HG03108 (cell line): Measurements from ENCODE around the gene LRMDA.

Experiments used
- ATAC-seq: cut with Tn5 transposase; IDR thresholded peaks from one replicate; pipeline ENCODE4 v1.9.1; 2021; ENCODE audit warnings: moderate library complexity; ENCODE audit not compliant: unreplicated experiment

The LRMDA gene

DNA sequence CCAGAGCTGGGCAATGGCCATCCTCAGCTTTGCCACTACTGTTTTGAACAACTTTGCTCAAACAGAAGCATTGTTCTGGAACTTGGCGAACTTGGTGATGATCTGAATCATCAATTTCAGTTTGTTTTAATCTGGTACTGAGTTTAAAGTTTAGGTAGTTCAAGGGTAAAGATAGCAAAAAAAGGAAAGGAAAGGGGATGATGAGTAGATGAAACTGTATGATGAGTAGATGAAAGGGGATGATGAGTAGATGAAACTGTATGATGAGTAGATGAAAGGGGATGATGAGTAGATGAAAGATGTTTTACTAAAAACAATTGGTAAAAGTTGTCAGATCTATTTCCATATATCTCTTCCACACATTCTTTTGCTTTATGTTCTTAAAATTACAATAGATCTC, 737.0 kb downstream of the LRMDA start:
- ATAC-seq, result no peak

GRCh38 chr10:76169246-76169645, 737.8 kb downstream of the LRMDA start:
- no peak for ATAC-seq

GRCh38 chr10:76172020-76172419, 740.6 kb downstream of the LRMDA start:
- ATAC-seq, result no peak

DNA sequence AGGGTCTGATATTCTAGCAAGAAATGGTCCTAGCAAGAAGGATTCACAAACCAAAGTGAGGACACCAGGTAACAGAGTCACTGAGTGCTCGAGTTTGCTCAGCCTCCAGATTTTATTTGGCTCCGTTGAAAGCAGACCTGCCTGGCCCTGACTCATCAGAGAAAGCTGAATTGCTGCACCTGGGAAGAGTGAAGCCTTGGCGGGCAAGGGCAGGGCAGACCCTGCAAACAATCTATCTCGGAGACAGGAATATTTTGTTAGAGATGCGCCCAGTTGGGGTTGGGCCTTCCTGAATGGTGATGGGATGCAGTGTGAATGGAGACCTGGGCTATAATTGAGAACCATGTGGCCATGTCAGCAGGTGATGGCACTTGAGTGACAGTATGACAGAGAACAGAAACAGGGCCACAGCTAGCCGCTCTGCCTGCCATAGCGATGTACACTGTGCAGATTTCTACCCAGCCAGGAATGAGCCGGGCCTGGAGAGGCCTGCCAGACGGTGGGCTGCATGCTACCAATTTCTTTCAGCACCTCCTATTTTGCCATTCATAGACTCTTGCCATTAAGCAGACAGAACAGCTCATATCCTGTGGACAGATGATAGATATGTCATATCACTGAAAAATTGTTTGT, 744.2 kb downstream of the LRMDA start:
- ATAC-seq, result no peak

- no peak for ATAC-seq
Observed at GRCh38 chr10:76176166-76176550, 744.7 kb downstream of the LRMDA start.

DNA sequence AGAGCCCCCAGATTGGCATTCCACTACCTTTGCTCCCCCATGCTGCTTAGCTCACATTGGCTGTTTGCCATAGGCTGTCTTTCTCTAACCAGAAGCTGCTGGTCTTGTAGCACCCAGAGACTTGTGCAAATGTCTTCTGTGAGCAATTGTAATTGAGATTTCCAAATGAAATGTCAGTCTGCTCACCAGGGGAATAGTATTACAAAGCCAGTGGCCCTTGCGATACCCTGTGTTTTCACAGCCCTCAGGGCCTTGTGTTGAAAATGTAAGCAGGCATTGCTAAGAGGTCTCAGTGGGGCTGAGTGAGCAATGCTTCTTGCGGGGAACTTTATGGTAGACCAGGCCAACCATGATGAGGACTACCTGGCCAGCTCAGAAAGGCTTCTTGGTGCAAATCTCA, 746.5 kb downstream of the LRMDA start:
- no peak for ATAC-seq

DNA sequence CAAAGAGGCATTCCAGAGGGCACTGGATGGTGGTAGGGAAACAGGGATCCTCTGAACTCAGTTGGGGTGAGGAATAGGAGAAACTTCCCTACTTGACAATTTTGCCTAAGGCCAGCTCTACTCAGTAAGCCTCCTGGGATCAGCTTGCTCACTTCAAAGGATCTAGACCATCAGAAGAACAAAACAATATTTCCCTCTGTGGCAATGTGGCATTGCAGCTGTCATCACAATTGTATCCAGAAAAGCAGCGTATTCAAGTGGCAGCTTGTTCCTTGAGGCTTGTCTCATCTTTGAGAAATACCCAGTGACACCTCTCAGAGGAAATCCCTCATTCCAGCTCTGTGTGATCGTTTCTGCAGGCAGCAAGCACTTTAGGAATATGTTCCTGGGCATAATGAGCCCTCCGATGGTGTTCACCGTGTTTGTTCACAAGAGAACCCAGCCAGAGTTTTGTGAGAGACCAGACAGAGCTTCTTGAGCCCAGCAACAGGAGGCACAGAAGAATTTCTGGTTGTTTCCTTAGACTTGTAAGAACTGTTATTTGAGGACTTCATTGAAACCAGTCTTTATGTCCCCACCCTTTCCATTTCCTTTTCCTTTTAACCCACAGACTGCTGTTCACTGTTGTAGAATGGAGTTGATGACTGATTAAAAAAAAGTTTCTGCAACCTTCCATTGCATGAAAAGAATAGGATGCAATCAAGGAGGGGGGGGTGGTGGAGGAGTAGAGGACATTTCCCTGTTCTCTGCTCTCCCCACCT, 747.3 kb downstream of the LRMDA start:
- ATAC-seq, result no peak

DNA sequence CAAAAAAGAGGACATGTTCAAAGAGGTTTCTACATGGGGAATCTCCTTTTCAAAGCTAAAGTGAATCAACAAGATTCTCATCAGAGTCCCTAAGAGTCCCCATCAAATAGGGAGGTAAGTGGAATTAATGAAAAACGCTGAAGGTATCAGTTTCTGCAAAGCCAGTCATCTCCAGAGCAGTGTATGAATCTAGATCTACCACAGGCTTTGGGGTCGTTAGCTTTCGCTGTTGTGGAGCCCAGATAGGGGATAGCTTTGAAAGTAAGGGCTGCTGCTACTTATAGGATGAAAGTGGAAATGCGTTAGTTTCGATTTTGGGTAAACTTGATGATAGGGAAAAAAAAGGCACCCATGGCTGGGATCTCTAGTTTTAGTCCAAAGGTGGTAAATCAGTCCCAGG, 748.4 kb downstream of the LRMDA start:
- no peak for ATAC-seq

DNA sequence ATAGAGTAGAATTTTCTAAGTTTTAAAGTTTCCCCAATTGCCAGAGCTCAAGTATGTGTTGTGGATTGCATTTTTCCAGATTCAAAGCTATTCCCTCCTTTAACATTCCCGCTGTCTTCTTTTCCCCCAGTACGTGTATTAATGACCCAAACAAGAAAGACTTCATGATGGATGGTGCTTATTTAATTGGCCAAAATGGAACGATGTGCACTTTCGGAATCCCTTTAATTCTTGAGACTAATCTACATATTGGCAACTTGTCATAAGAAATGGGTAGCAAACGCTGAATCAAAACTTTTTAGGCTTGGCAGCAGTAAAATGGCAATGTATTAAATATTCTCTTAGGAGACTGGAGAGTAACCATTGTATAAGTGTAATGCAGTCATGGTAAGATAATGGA, 753.2 kb downstream of the LRMDA start:
- no peak for ATAC-seq

- ATAC-seq, result no peak
Observed at GRCh38 chr10:76185471-76186301, 754.3 kb downstream of the LRMDA start.

DNA sequence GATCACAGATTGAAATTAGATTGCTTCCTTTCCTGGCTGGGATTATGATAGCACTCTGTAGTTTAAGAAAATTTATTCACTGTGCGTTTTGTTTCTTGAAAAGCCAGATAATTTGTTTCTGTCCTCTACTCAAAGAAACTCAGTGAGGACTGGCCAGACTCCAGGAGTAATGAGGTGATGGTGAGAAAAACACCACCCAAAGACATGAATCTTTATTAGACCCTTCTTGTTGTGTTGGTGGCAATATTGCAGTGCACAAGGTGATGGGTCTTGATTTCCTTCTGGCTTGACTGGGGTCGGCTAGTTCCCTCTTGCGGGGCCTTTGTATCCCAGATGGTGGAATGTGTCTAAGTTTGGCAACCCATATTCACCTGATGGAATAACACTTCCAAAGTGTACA, 756.8 kb downstream of the LRMDA start:
- ATAC-seq, result no peak

DNA sequence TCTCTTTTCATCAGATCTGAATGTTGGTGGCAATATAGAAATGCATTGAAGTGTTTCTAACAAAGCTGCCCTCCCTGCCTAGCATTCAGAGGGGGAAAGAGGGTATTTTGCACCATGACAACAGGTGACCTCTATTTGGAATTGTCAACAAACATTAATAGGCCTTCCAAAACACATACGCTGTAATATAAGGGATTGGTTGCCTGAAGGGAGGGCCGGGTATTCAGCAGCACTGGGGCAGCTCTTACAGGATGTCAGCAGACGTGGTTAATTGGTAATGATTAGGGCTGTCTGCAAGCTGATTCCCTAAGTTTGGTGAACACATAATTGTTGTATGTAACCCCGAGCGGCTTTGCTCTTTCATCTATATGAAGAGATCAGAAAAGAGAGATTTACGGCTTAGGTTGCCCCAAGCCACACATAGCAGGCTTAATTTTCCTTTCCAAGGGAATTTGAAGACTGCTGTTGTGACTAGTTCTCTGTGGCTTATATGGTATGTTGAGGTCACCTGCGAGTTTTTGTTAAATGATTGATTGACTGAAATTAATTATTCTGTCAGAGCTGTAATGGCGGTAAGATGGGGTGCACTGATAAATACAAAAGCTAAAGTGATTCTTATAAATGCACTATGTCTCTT, 759.3 kb downstream of the LRMDA start:
- no peak for ATAC-seq

GRCh38 chr10:76191336-76191735, 759.9 kb downstream of the LRMDA start:
- no peak for ATAC-seq

GRCh38 chr10:76192151-76192550, 760.7 kb downstream of the LRMDA start:
- ATAC-seq, result no peak

- ATAC-seq, result no peak
Observed at GRCh38 chr10:76192694-76193320, 761.4 kb downstream of the LRMDA start.

DNA sequence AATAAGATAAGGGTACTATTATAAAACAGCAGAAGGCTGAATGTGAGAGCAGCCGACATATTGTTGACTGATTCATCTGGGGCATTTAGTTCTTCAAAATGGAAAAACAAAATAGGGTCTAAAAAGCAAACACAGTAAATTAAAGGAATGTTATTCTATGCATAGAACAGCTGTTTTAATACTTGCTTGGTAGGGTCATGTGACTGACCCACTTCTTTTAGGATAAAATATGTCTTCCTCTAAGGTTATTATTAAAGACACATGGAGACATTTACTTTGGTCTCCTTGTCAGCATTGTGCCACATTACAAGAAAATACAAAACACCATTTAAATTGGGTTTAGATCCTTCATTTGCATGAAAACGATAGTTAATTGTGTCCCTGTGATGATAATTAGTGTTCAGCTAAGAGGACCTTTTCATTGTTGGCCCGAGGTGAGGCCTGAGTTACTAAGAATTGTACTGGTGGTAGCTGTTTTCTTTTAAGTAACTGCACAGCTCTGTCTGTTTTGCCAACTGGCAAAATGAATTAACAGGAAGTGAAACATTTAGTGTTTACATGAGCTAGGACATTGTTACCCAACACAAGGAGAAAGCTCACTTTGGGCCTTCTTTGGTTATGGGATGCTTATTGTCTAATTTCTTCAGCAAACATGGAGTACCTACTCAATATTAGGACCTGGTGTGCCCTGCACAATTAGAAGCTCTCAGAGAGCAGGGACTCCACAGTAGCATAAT, 764.4 kb downstream of the LRMDA start:
- no peak for ATAC-seq

GRCh38 chr10:76197293-76197692, 765.9 kb downstream of the LRMDA start:
- ATAC-seq, result no peak

DNA sequence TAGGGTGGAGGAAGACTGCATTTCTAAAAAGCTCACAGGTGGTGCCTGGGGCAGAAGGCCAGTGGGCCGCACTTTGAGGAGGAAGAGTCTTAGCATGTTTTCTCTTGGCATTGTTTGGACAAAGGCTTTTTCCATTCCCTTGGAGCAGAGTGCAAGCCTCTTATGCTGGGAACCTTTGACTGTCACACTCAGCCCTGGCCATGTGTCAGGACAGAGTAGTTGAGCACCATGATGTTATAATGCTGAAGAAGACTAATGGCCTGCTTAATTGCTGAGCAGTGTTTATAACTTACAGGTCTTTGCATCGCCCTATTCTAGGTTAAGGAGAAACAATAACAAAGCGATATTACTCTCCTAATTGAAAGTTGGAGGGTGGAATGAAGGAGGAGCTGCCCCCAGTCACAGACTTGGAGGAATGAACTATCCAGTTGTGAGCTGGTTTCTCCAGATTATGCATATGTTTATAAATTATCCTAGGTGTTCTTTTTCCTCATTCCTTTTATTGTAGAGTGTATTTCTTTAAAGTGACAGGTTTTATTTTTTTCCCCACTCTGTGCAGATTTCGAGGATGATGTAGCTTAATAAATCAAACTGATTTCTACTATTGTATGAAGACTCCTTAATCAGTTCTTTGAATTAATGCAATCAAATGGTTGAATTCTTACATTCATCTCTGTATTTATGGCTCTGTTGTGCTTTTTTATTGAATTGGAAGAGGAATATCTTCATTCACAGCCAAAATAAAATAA, 767.0 kb downstream of the LRMDA start:
- no peak for ATAC-seq

DNA sequence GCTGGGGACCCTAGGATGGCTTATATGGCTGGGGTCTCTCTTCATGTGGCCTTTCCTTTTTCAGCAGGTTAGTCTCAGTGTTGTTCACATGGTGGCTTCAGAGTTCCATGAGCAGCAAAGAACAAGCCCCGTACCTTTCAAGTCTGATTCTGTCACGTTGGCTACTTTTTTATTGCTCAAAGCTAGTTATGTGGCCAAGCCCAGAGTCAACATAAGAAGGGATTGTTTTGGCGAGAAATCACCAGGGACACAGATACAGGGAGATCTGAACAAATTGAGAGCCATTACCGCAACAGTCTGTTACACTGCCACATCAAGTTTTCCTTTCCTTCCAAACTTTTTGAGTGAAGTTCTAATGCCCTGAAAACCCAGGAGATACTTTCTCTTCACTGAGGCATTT, 770.5 kb downstream of the LRMDA start:
- no peak for ATAC-seq

DNA sequence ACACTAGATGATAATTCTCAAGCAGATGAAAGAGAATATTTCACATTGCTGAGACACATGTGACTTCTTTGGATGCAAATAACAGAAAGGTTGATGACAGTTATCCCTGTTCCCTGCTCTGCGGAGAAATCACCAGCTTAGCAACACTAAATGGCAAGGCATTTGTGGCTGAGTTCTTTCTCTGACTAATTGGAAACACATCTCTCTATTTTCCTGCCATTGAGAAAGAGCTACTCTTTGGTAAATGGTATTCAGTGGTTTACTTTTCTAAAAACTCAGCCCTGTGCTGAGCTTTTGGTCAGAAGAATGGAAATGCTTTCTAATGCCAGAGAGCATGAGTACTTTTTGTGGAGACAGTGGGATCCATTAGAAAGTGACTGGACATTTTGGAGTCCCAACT, 771.4 kb downstream of the LRMDA start:
- no peak for ATAC-seq
